Activated CD4-positive, CD25-positive, alpha-beta regulatory T cell treated with anti-CD3 and anti-CD28 coated beads, Interleukin-2, amount 50 U/mL, for 72 hours (primary cell): Measurements from ENCODE around the gene KLF15.
A peak's percentile ranks its signal among the peaks of the same experiment; 100 is the strongest.

Experiments used
- DNase-seq: peaks from one replicate; pipeline ENCODE4 v3.0.0; 2021

Gene KLF15

GRCh38 chr3:126389112-126389793 is 32.0 kb upstream of the KLF15 start:
- peak; percentile 36 for DNase-seq

- DNase-seq: peak; percentile 3
Observed at GRCh38 chr3:126381966-126382365, 24.8 kb upstream of the KLF15 start.

- DNase-seq: peak; percentile 5
Observed at GRCh38 chr3:126380011-126380768, 23.0 kb upstream of the KLF15 start.

GRCh38 chr3:126378341-126378751 is 21.1 kb upstream of the KLF15 start:
- DNase-seq: peak; percentile 6

GRCh38 chr3:126377211-126377610 is 20.0 kb upstream of the KLF15 start:
- no peak for DNase-seq

- peak; percentile 13 for DNase-seq
Observed at GRCh38 chr3:126376444-126376843, 19.2 kb upstream of the KLF15 start.

- peak; percentile 18 for DNase-seq
Observed at GRCh38 chr3:126375835-126376331, 18.7 kb upstream of the KLF15 start.

- no peak for DNase-seq
Observed at GRCh38 chr3:126373682-126374601, 16.7 kb upstream of the KLF15 start.

GRCh38 chr3:126373146-126373613 is 16.0 kb upstream of the KLF15 start:
- no peak for DNase-seq

- DNase-seq: no peak
Observed at GRCh38 chr3:126372413-126373145, 15.4 kb upstream of the KLF15 start.

GRCh38 chr3:126371096-126371705 is 14.0 kb upstream of the KLF15 start:
- DNase-seq: no peak

GRCh38 chr3:126370606-126371005 is 13.4 kb upstream of the KLF15 start:
- DNase-seq: no peak

GRCh38 chr3:126370055-126370454 is 12.8 kb upstream of the KLF15 start:
- DNase-seq: no peak

- DNase-seq: no peak
Observed at GRCh38 chr3:126369490-126369889, 12.3 kb upstream of the KLF15 start.

- DNase-seq: no peak
Observed at GRCh38 chr3:126367316-126367805, 10.2 kb upstream of the KLF15 start.

- no peak for DNase-seq
Observed at GRCh38 chr3:126365351-126366277, 8.4 kb upstream of the KLF15 start.

GRCh38 chr3:126364731-126365301 is 7.6 kb upstream of the KLF15 start:
- no peak for DNase-seq

- no peak for DNase-seq
Observed at GRCh38 chr3:126364130-126364695, 7.0 kb upstream of the KLF15 start.

- DNase-seq: no peak
Observed at GRCh38 chr3:126361211-126361610, 4.0 kb upstream of the KLF15 start.

GRCh38 chr3:126360714-126361060 is 3.5 kb upstream of the KLF15 start:
- DNase-seq: no peak
